Left colon (tissue), 2 donors: ENCODE data around the gene AKT1. TPM values are rescaled to one million over a fixed set of nuclear protein-coding genes. Genes with fewer than 3 reads are reported as not detected.

ENCODE experiments used
- ATAC-seq: fragments of 200-7000 bp; cut with Tn5 transposase; one replicate; pipeline ENCODE4 v1.9.1; 2020; ENCODE audit warnings: mild to moderate bottlenecking, moderate library complexity
- DNase-seq, 2 donors: peaks; one replicate each; pipeline ENCODE4 v3.0.0-alpha.2; 2020
- intact Hi-C, 2 donors: fragments of 100-400 bp; cut with DNase I in 1 of 2; cut with micrococcal nuclease in 1 of 2; formaldehyde crosslinking; loops; one replicate each; pipeline versions ENCODE4 v1.11.2 to v1.14.0; 2022; cut with DNase I, micrococcal nuclease
- total RNA-seq, 2 donors: library from RNA; stranded (reverse); fragmentation: NEBNext Ultra II Directional; extraction: Animal tissue kit (Norgen Biotek cat#: 25700); gene quantifications; one replicate each; pipeline ENCODE4 v1.2.1, GENCODE V29; 2021
- donor health status: DM: no; HTN: no; CAD: no.
- donor health status: DM: yes; HTN: yes; CAD: no.

The AKT1 gene
- total RNA-seq, 2 donors from 2014 or later, result 132 to 135 TPM

DNA sequence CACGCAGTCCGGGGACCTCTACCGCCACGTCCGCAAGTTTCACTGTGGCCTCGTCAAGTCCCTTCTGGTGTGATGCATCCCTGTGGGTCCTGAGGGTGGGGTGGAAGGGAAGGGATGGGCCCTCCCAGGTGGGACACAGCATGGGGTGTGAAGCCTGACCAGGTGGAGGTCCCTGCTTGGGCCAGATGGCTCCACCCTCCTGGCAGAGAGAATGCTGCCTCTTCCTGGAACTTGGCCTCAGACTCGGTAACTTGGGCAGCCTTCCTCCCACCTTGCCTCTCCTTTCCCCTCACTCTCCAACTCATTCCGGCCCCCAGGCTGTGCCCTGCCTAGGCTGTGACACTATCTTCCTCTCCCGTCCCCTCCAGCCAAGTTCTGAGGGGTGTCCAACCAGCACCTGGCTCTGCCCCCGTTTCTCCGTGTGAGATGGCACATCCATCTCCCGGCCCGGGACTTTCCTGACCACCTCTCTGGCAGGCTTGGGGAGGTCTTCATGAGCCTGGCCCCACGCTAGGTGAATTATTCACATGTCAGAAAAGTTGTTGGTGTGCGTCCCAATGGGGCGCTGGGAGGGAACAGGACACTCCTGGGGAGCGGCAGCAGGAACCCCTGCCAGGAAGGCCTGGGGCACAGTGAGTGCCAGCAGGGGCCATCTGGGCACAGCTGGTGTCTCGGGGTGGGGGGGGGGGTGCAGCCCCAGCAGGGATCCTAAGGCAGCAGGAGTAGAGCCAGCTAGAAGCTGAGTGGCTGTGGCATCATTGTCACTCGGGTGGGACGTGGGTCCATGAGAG, 7.0 kb upstream of the AKT1 start:
- intact Hi-C loops, result no loop called here
- no peak for DNase-seq
- no peak for ATAC-seq

DNA sequence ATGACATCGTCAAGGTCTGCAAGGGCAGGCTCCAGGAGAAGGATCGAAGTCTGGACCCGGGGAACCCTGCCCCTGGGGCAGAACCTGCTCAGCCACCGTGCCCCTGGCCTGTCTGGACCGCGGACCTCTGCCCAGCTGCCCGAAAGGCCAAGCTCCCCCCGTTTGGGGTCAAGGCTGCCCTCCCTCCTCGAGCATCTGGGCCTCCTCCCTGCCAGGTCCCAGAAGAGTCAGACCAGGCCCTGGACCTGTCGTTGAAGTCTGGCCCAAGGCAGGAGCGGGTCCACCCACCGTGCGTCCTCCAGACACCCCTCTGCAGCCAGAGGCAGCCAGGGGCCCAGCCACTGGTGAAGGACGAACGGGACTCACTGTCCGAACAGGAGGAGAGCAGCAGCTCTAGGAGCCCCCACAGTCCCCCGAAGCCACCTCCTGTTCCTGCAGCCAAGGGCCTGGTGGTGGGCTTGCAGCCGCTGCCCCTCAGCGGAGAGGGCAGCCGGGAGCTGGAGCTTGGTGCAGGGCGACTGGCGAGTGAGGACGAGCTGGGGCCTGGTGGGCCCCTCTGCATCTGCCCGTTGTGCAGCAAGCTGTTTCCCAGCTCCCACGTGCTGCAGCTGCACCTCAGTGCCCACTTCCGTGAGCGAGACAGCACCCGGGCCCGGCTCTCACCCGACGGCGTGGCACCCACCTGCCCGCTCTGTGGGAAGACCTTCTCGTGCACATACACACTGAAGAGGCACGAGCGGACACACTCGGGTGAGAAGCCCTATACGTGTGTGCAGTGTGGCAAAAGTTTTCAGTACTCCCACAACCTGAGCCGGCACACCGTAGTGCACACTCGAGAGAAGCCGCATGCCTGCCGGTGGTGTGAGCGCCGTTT, 6.2 kb upstream of the AKT1 start:
- ATAC-seq (no peak), DNase-seq (no peak)
- intact Hi-C loops, result no loop called here

DNA sequence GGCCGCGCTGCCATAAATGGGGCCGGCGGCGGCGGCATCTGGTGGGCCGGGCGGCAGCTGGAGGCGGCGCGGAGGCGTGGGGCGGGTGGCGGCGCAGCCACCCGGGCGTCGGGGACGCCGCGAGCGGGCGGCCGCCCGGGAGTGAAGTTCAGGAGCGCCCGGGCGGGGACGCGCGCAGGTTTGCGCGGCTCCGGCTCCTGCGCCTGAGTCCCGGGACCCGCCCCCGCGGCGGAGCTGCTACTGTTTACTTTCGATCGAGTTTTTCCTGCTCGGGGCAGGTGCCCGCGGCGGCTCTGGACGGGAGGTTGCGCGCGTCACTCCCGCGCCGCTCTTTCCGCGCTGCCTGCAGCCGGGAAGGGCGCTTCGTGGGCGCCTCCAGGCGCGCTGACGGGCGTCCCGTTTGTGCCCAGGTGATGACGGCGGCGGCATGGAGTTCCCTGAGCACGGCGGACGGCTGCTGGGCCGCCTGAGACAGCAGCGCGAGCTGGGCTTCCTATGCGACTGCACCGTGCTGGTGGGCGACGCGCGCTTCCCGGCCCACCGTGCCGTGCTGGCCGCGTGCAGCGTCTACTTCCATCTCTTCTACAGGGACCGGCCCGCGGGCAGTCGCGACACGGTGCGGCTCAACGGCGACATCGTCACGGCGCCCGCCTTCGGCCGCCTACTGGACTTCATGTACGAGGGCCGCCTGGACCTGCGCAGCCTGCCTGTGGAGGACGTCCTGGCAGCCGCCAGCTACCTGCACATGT, 5.4 kb upstream of the AKT1 start, which contains the start of gene ZBTB42:
Gene ZBTB42, plus strand, starts transcription at position 331 of the 749 bp plus-strand sequence. Its CDS starts 97 bp downstream, at position 428.
- ATAC-seq (peak; percentile 78), DNase-seq (peak; percentile 90 to 94)
- intact Hi-C loops, result no loop called here

DNA sequence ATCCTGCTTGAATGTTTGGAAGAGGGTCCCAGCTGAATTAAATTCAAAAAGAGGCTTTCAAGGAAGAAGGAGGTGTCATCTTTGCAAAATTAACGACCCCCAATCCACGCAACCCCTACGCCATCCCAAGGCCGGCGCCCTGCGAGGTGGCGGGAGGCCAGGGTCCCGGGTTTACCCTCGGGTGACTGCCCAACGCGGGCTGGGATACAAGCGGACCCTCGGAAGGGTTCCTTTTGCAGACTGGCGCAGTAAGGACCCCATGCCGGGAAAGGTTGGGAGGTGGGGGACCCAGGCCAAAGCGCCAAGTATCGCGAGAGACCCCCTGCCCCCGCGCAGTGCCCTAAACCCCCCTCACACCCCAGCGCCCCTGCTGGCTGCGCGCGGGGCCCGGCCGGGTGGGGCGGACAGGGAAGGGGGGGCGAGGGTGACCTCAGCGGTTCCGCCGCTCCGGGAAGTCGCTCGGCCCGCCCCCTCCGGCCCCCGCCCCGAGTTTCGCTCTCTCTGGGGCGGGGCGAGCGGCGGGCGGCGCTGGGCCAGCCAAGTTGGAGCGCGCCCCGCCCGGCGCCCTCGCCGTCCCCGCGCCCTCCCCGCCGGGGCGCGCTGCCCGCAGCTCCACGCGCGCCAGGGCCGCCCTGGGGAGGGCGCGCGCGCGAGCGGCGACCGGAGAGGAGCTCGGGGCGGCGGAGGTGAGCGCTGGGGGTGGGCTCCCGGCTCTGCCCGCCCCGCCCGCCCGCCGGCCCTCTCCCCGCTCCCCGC, 4.6 kb upstream of the AKT1 start:
- peak; percentile 71 for ATAC-seq
- peak; percentile 85 to 95 for DNase-seq
- intact Hi-C loops, result no loop called here

DNA sequence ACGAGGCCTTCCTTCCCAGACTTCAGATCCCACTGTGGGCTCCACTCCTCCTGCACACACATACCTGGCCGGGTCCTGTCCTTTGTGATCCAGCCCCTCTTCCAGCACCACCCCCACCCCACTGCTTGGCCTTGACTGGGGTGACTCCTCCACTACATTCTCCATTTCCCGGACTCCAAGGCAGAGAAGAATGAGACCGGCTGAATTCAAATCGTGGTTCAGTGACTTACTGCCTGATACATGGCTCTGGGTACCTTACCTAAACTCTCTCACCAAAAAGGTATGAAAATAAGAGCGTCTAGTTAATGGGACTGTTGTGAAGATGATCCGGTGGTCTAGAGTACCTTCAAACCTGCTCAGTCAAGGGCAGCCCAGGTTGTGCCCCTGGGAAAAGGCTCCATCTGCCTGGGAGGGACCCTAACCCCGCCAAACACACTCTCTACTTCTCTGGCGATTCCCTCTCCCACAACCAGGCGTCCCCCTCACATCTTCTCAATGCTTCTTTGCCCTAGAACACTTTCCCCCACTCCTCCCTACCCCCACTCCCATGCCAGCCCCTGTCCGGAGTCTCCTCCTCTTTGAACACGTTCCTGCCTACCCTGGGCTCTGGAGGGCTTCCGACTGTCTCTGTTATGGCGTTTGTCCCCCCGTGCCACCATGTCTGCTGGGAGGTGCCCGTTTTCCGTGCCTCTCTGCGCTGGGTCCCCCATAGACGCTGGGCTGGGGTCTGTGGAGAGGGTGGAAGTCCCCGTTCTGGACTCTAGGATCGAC, 3.9 kb upstream of the AKT1 start:
- peak in 1 of 2 donors; percentile 34 for DNase-seq
- intact Hi-C loops, result no loop called here
- ATAC-seq, result no peak

DNA sequence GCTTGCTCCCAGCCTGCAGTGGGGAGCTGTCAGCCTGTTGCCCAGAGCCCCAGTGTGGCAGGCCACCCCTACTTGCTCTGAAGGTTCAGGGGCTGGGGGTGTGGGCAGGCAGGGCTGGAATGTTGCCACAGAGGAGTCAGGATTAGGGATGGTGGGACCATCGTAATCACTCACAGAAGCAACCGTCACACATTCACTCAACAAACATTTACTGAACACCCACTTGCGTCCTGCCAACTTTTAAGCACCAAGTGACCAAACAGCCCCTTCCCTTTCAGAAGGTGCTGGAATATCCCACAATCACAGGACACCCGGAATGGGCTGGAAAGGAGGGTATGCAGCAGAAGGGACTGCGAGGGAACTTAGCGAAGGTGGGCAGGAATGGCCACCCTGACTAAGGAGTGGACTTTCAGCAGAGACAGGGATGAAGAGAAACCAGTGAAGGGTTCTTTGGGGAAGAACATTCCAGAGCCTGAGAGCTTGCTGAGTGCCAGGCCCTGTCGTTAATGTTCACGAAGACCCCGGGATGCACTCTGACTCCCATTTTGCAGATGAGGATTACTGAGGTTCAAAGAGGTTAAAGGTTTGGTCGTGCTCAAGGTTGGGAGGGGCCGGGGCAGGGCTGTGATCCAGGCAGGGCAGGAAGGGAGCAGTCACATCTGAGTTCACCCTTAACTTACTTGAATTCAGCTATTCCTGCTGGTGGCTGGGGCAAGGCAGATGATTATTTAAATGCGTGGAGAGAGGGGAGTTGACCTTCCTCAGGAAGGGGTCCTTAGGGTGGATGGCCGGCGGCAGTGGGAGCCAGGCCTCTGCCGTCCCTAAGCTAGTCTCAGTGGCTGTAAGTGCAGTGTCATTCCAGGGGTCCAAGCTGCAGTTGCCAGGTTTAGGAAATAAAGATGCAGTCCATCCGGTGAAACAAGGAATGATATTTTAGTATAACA, 3.0 kb upstream of the AKT1 start:
- no peak for ATAC-seq
- DNase-seq, result no peak

DNA sequence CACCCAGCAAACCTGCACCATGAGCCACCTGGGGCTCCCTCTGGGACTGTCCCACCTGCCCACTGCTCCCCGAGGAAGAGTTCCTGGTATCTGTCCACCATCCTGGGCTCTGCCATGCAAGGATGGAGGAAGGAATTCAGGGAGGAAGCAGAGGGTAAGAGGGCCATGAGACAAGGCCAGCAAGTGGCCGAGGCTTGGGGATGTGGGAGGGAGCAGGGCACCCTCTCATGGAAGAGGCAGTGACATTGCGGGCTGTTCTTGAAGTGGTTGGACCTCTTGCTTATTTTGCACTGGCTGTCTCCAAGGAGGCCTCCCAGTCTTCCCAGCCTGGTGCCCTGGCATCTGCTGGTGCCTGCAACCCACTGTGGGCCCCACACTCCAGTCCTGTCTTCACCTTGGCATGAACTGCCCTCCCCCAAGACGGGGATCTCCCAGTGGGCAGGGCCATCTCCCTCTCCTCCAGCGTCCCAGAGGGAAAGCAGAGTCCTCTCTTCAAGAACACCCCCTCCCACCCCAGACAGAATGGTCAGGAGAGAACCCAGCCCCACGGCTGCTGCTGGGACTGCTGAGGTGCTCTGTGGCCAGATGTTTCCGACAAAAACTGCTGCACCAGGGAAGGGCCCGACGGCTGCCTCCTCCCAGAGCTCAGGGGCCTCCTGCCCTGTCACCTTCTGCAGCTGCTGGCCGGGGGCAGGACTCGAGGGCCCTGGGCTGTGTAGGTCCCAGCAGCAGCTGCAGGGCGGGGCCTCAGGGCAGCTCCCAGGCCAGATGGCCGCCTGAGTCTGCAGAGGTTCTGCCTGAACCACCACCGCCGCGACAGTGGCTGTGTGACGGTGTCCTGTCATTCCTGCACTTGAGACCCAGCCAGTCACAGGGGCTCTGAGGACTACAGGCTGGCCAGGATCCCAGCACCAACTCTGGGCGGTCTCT, 1.8 kb upstream of the AKT1 start:
- DNase-seq, result peak in 1 of 2 donors; percentile 69
- peak; percentile 11 for ATAC-seq
- intact Hi-C loops, result no loop called here

More for the DNA sequence above, 3.0 kb upstream of the AKT1 start:
- intact Hi-C loops, result no loop called here

DNA sequence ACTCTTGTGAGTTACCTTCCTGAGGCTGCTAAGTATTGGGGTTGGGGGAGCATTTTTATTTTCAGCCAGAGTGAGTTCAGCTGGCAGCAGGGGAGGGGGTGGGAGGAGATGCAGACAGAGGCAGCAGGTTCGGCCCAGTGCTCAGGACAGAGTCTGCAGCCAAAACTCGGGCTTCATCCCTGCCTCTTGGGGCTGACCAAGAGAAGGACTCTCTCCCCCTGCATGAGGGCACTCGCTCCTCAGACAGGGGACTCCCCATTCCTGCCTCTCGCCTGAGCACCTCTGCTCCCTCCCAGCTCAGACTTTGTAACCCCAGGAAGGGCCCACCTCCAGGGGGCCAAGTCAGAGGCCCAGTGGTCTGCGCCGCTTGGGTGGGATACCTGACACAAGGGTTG, 1.1 kb upstream of the AKT1 start:
- DNase-seq, result no peak
- intact Hi-C loops, result no loop called here
- no peak for ATAC-seq

DNA sequence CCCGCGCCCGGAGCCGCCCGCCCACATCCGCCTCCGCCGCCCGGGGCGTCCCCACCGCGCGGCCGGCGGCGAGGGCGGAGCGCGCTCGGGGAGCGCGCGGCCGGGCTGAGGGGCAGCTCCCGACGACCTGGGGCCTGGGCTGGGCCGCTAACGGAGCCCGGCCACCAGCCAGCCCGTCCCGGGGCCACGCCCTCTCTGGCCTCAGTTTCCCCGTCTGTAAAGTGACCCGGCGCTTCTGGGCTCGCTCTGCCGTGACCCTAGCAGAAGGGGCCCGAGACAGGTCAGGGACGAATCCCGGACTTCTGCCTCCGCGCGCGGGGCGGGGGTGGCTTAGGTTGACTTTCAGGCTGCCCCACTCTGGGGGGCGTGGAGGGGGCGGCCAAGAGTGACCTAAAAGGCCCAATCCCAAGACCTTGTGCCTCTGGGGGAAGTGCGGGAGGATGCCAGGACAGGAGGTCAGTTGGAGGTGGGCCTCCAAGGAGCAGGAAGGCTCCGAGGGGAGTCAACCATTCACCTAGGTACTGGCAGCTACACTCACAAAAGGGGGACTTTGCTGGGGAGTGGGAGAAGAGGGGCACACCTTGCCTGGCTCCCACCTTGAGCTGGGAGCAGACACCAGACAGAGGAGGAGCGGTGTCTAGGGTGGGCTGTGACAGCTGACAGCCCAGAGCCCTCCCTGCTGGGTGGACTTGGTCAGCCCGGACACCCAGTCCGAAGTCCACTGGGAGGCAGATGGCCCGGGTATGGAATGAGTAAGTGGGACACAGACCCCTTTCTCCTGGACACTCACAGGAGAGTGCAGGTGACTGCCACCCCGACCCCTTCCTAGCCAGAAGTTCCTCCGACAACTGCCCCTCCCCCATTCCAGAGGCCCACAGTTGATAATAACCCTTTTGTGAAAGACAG, 486 bp upstream of the AKT1 start:
- ATAC-seq, result peak; percentile 54
- peak in 1 of 2 donors; percentile 72 for DNase-seq
- intact Hi-C loops, result no loop called here

DNA sequence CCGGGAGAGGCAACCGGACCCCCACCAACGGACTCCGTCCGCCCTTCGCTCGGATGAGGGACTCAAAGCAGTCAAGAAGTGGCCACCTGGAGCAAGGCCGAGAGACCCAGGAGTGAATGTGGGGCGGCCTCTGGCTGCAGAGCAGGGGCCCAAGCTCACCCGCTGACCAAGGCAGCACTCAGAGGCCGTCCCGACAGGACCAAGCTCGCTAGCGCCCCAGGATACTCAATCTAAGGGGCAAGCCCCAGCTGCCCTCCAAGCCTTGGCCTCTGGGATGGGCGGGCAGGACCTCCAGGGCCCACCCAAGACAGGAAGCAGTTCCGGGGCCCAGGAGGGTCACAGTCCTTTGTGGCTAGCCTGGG, 936 bp downstream of the AKT1 start:
- peak; percentile 47 to 54 for DNase-seq
- peak; percentile 37 for ATAC-seq
- intact Hi-C loops, result no loop called here

DNA sequence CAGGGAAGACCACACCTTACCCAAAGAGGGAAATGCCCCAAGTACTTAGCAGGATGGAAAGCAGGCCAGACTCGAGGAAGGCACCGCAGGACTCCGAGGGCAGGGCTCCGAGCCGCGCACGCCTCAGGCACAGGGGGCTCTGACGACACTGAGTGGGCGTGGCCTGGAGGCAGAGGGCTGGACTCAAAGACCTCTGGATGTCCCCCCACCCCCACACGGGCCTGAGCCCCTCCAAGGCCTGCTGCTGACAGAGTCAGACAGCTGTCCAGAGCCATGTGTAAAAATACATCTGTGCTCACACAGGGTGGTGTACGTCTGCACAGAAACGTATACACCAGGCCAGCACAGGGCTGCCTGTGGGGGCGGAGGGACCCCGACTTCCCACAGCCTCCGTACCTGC, 1.4 kb downstream of the AKT1 start:
- intact Hi-C loops, result no loop called here
- peak; percentile 22 for ATAC-seq
- peak; percentile 63 to 72 for DNase-seq

DNA sequence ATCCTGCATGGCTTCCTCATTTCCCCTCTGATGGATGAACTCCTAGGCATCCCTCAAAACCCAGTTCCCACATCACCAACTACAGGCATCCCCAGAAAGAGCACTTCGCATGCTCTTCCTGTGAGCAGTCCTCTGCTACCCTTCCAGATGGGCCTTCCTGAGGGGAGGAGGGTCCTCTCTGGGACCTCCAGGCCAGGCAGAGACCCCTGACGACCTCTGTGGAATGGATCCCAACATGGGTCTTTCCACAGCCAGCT, 1.9 kb downstream of the AKT1 start:
- no peak for ATAC-seq
- DNase-seq, result no peak
- intact Hi-C loops, result no loop called here

DNA sequence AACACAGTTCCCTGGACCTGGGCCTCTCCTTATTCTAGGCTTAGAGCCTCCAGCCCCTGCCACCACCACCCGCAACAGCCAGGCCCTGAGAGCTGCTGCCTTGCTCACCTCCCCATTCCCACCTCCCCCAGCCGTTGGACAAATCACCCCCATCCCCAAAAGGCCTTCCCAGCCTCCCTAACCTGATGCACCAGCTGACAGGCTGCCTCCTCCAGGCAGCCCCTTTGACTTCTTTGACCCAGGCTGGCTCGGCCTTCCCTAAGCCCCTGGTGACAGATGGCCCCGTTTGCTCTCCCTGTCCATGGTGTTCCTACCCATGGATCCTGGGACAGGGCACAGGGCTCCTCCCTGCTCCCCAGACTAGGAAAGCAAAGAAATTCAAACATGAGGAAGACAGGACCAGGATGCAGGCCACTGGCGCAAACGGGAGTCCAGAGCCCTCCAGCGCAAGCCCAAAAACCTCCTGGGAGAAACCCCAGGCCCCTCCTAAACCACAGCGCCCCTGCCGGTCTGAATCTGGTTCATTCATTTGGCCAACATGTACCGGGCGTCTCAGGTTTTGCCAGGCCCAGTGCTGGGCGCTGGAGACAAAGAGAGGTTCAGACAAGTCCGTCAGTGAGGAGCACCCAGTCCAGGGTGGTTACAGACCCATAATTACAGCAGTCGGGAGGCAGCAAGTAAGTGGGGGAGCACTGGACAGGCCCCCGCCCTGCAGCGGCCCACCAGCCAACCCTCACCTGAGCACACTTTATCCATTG, 2.4 kb downstream of the AKT1 start:
- no peak for DNase-seq

DNA sequence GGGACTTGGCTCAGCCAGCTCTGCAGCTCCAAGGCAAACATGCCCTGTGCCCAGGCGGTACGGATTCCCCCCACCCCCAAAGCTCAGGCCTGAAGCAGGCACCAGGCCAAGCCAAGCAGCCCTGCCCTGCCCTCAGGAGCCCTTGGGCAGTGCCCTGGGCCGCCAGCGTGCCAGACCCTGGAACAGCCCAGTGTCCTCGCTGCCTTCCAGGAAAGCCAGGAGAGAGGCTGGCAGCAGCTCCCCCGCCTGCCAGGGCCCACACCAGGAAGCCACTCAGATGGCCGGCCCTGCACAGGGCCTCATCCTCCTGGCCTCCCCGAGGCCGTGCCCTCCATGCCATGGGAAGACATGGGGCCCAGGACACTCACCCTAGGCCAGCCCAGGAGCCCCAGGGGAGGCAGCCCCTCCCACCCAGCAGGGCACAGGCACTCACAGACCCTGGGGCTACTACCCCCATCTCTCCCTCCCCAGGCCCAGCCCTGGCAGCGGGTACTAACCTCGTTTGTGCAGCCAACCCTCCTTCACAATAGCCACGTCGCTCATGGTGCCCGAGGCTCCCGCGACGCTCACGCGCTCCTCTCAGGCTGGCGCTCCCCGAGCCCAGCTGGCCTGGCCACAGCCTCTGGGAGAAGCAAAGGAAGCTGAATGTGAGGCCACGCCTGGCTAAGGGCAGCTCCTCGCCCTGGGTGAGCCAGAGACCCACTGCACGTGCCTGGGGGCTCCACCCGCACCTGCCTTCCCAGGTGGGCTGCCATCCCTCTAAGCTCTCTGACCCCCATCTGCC, 3.3 kb downstream of the AKT1 start:
- ATAC-seq (peak; percentile 15), DNase-seq (no peak)
- intact Hi-C loops, result no loop called here

More for the DNA sequence above, 2.4 kb downstream of the AKT1 start:
- ATAC-seq, result no peak
- intact Hi-C loops, result no loop called here
